HG03354 (cell line): ENCODE measurements around the gene CD82.
"Not testable (repeated sequence)": the region's sequence is repeated elsewhere in the genome, so short reads cannot be mapped to it uniquely, and the experiment has no call there.

Source experiments
- ATAC-seq: cut with Tn5 transposase; IDR thresholded peaks from one replicate; pipeline ENCODE4 v1.9.1; 2021; ENCODE audit warnings: mild to moderate bottlenecking; ENCODE audit not compliant: unreplicated experiment, poor library complexity, severe bottlenecking

CD82 gene

GRCh38 chr11:44652901-44653644 is 87.6 kb downstream of the CD82 start:
- ATAC-seq: no peak

- ATAC-seq: no peak
Observed at GRCh38 chr11:44654057-44654456, 88.6 kb downstream of the CD82 start.

- ATAC-seq: no peak
Observed at GRCh38 chr11:44654596-44654995, 89.1 kb downstream of the CD82 start.

DNA sequence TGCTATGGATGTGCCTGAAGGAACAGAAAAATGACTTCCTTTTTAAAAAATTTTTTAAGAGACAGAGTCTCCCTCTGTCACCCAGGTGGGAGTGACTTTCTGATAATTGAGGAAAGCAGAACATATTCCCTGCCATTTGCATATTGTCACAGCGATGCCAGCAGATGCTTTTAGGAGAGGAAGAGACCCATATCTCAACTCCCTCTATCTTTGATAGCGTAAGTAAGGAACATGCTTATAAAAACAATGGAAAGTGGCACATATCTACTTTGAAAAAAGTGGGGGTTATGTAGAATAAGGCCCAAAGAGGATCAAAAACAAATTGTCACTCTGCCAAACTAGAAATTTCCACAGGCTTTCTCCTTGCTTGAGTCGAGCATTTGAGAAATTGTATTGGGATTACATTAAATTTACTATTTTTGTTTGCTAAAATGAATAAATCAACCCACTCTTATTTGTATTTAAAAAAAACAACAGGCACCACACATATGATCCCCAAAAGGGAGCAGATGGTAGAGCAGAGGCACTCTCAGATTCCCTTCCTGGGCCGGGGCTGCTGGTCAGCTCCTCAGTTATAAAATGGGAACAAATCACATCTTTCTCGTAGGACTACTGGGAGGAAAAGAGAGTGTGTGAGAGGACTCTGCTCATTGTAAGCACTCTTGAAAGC is 92.5 kb downstream of the CD82 start:
- no peak for ATAC-seq

- no peak for ATAC-seq
Observed at GRCh38 chr11:44658506-44658850, 93.0 kb downstream of the CD82 start.

DNA sequence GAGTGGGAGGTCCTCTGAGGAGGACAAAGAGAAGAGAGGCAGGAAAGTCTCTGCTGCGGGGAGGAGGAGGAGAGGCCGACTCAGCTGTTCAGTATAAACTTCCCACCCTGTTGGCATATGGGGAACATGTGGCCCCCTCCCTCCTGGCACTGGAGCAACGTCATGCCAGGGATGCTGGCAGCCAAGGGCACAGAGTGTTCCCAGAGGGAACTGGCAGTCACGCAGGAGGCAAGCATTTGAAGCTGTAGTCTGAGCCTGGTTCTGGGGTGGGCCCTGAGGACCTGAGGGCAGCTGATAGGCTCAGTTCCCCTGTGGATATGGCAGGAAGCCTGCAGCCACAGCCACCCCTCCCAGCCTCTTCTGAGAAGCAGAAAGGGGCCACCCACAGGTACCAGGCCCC is 94.2 kb downstream of the CD82 start:
- ATAC-seq: no peak

DNA sequence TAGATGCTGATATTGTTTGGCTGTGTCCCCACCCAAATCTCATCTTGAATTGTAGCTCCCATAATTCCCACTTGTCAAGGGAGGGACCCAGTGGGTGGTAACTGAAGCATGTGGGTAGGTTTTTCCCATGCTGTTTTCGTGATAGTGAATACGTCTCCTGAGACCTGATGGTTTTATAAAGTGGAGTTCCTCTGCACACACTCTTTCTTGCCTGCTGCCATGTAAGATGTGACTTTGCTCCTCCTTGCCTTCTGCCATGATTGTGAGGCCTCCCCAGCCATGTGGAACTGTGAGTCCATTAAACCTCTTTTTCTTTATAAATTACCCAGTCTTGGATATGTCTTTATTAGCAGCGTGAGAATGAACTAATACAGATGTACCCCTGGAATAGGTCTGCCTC is 95.1 kb downstream of the CD82 start:
- not testable (repeated sequence) for ATAC-seq

- ATAC-seq: no peak
Observed at GRCh38 chr11:44661311-44661717, 95.9 kb downstream of the CD82 start.
